ENCODE data around the gene VSNL1. TPM values are rescaled to one million over a fixed set of nuclear protein-coding genes. Genes with fewer than 3 reads are reported as not detected.

Gene VSNL1
- total RNA-seq, 1 experiment from 2014 or later = not detected

- DNase-seq (ENCODE audit: low read depth) = no peak
These were observed 70.0 kb downstream of the VSNL1 start for GRCh38 chr2:17610521-17610920.

DNA sequence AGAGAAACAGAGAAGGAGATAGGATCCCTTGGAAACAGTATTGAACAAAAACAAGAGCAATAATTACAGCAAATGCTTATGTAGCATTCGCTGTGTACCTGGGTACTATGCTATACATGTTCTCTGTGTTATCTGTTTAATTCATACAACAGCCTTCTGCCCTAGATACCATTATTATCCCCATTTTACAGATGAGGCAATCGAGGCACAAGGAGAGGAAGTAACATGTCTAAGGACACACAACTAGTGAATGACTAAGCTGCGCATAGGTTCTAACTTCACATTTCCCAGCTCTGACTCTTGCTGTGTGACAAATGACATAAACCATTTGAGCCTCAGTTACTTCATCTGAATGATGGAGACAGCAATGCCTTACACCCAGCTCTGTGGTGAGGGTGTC lies 70.5 kb downstream of the VSNL1 start:
- DNase-seq (ENCODE audit: low read depth) = no peak

GRCh38 chr2:17614174-17614930 lies 73.9 kb downstream of the VSNL1 start:
- no peak for DNase-seq (ENCODE audit: low read depth)

DNA sequence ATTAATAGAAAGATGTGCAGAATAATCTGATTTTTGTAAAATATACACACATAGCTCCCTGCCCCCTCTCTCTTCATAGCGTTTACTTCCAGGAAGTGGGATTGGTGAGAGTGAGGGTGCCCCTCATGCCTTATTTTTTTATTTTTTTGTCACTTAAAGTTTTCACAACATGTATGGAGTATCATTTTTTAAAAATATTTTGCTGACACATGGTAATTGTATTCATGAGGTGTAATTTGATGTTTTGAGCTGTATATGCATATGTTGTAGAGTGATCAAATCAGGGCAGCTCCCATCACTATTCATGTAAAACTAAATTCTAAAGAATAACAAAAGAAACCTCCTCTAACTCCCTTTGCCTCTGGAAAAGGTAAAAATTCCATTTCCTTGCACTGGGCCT lies 74.7 kb downstream of the VSNL1 start:
- no peak for DNase-seq (ENCODE audit: low read depth)

DNA sequence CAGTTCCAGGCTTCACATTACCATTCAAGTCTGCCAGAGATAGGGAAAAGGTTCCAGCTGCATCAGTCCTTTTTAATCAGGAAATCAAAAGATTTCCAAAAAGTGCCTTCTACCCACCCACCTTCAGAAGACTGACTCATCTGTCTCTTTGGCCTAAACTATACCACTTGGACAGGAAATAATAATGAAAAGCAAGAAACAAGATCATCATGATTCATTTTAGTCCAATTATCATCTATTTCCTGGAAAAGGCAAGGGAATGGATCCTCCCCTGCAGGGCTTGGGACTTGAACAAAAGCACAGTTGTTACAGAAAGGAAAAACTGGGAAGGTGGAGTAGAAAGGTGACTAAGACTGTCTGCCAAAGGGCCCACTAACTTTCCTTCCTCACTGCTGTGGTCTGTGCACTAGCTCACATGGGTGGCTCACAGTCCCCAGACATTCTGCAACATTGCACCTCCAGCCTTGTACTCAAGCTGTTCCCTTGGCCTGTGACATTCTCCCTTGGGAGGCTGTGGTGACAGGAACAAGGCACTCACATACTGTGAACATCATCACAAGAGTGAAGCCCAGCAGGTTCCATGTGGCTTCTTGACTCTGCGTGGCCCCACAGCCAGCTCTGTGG lies 75.3 kb downstream of the VSNL1 start:
- DNase-seq (ENCODE audit: low read depth) = peak; percentile 99

DNA sequence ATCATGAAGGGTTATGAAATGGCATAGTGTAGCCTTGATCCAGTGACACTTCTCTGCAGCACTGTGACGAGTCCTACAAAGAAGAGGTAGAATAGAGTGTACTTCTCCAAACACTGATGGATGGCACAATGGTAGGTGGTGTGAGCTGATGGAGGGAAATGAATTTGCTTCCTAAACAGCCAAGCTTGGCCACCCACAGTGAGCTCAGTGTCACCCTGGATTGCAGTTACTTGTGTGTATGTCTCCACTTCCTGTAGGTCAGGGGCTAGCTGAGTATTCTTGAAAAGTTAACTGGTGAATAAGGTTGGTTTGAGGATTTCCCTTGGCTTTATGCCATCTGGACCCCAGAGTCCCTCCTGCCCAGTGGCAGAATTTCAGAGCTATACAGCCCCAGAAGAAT lies 75.9 kb downstream of the VSNL1 start:
- no peak for DNase-seq (ENCODE audit: low read depth)

DNA sequence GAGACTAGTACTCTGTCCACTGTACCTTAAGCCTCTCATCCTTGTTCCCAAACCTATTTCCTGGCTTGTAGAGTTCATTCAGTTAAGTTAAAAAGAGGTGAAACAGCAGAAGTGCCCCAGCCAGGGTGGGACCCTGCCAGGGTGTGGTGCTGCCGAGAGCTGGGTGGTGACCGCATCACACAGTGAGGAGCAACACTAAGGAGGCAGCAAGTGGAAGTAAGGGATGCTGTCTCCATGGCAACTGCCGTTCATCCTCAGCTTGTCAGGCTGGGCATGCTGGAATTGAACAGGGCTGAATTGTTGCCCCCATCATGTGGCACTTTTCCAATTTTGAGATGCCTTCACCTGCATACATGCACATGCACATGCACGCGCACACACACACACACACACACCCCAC lies 77.0 kb downstream of the VSNL1 start:
- DNase-seq (ENCODE audit: low read depth) = no peak

DNA sequence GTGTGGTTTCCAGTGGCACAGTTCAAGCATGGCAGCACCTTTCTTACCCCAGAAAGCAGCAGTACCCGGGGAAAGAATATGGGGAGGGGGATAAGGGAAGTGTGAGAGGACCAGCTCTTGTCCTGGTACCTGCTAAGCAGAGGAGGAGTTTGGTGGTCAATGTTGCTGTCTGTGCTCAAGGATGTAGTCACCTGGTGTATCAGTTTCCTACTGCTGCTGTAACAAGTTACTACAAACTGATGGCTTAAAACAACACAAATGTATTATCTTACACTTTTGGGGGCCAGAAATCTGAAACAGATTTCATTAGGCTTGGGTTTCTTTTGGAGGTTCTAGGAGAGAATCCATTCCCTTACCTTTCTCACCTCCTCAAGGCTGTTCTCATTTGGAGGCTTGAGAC lies 77.5 kb downstream of the VSNL1 start:
- no peak for DNase-seq (ENCODE audit: low read depth)

DNA sequence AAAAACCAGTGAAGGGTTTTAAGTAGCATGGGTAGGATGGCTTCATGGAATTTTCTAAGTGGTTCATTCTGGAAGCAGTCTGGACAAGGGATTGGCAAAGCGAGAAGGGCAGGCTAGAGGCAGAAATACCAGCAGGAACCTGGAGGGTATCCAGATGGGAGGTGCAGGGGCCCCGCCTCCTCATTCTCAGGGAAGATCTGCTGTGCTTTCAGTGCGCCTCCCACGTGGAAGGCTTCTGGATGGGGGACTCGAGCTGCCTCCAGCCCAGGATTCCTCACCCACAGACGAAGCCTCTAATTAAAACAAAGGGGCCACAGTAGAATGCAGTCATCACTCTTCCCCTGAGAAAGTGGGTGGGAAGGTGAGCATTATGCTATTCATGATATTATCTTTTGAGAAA lies 79.8 kb downstream of the VSNL1 start:
- peak; percentile 37 for DNase-seq (ENCODE audit: low read depth)

GRCh38 chr2:17620841-17621240 lies 80.3 kb downstream of the VSNL1 start:
- DNase-seq (ENCODE audit: low read depth) = peak; percentile 33

DNA sequence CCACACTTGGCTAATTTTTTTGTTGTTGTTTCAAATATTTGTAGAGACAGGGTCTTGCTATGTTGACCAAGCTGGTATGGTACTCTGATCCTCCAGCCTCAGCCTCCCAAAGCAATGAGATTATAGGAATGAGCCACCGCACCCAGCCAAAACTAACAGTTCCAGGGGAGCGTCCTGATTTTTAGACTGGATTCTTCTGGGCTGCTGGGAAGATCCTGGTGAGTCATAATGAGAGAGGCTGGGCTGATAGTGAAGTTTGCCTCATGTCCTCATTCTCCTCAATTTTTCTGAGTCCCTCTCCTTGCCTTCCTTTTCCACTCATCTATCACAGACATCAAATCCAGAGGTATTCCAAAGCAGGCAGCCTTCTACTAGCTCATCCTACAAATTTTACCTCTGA lies 81.3 kb downstream of the VSNL1 start:
- peak; percentile 56 for DNase-seq (ENCODE audit: low read depth)

GRCh38 chr2:17625446-17625845 lies 85.0 kb downstream of the VSNL1 start:
- DNase-seq (ENCODE audit: low read depth) = no peak

GRCh38 chr2:17626986-17627385 lies 86.5 kb downstream of the VSNL1 start:
- DNase-seq (ENCODE audit: low read depth) = no peak

GRCh38 chr2:17627434-17627833 lies 86.9 kb downstream of the VSNL1 start:
- DNase-seq (ENCODE audit: low read depth) = peak; percentile 57

DNA sequence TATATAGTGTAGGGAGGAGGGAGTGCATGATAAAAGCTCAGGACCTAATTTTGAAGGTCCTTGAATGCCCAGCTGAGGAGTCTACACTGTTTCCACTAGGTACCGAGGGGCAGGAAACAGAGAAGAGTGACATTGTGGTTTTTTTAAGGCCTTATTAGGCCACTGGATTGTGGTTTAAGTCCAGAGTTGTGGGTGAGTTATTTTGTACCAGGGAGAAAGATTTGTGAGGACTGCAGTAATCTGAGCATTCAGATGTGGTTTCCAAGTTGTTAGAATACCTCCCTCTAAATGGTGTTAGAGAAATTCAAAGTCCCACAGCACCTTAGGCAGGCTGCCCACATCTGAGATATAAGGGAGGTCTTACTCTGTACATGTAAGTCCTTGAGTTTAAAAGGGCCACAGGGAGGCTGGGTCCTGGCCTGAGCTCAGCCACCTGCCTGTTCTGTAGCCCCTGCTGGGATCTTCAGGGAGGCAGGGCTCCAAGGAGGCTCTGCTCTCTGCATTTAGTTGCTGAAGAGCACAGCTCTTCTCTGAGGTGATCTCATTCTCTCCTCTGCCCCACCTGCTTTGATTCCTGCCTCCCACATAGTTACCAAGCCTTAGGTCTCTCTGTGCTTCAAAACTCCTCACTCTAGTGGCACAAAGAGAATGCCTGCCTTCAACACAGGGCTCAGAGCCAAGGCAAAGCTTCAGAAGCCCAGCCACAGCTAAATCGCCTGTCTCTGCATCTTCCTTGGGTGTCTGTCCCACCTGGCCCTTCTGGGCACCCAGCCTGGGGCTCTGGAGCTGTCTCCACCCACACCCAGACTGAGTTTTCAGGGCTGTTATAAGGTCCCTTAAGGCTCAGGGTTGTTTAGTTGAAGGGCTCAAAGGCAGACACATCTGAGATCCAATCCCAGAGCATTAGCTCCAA lies 88.1 kb downstream of the VSNL1 start:
- DNase-seq (ENCODE audit: low read depth) = peak; percentile 61

DNA sequence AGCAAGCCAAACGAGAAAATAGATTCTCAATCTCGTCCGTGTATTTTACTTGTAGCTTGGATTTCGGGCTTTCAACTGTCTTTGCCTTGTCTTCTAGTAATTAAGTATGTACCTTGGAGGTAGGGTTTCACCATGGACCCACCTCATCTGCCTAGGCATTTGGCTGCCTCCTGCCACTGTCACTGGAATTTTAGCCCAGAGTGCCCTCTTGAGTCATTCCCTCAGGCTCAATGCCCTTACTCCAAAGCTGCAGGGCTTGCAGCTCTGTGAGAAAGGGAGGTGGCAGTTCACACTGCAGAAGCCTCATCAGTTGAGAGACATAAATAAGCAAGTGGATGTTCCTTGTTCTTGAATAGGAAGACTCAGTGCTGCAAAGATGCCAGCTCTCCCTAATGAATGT lies 89.6 kb downstream of the VSNL1 start:
- no peak for DNase-seq (ENCODE audit: low read depth)

DNA sequence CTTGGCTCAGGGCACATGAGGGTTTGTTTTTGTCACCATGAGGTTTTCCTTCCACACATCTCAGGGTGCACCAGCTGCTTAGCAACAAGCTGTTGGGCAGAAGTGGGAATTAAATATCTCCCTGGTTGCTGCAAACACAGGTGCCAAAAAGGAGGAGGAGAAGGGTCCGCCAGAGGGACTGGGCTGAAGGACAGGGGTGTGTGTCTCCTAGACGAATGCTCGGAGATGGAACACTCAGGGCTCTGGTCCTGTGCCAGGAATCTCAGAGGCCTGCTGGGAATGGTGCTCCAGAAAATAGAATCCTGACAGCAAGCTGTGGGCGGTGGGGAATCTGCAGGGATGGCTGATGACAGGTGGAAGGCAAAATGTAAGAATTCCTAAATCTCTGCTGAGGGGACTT lies 94.5 kb downstream of the VSNL1 start:
- no peak for DNase-seq (ENCODE audit: low read depth)

DNA sequence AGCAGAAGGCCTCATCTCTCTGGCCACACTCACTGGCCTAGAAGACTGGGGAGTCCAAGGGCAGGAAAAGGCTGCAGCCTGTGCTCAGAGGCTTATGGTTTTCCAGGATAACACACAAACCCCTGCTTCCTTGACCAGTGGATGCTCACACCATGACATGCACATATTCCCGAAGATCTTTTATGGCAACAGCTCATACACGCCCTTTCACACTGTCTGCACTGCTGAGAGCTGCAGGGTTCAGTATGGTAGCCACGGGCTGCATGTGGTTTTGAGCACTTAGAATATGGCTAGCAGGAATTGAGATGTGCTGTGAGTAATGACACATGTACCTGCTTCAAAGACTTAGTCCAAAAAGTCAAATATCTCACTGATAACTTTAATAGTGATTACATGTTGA lies 95.8 kb downstream of the VSNL1 start:
- DNase-seq (ENCODE audit: low read depth) = no peak

DNA sequence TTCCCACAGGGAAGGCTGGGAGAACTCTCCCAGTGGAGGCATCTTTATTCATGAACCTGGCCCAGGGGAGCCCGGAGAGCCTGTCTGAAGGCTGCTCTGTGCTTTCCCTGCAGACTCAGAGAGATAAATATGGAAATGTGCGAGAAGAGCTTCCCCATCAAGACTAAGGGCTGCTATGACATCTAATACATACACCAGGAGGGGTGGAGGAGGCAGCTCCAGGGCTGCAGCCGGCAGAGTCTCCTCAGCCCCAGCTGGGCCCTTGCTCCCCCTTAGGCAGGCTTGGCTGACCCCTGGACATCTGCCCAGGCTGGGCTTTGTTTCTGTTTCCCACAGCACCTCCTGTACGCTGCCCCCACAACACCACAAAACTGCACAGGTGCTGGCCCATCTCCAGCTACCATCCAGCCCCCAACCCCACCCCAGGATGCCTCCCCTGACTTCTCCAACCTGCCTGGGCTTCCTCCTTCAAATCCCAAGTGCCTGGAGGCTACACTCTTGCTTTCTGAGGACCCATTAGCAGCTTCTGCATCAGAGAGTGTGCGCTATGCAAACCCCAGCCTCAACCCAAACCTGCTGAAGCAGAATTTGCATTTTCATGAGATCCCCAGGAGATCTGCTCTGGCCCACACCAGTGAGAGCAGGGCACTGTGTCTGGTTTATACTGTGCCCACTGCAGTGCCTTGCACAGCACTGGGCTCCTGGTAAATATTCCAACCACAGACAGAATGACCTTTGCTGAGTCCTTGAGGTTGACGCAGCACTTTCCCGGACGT lies 96.8 kb downstream of the VSNL1 start:
- no peak for DNase-seq (ENCODE audit: low read depth)

DNA sequence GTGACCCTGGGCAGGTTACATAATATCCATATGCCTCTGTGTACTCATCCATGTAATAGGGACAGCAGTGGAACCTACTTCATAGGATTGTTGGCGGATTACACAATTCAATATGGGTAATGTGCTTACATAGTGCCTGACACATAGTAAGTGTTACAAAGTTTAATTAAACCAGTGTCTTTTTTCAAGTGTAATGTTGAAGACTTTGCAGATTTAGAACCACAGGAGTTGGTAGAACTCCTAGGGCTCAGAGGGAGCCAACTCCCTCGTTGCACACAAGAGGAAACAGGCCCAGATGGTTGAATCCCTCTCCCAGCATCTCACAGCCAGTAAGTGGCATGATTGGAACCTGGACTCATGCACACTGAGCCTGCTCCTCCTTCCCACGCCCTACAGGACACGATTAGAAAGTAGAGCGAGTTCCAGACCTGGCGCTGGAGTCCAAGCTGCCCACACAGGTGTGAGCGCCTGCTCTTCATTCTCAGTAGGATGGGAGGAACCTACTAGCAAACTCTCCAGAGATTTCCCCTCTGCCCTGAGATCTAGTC lies 97.8 kb downstream of the VSNL1 start:
- DNase-seq (ENCODE audit: low read depth) = no peak

DNA sequence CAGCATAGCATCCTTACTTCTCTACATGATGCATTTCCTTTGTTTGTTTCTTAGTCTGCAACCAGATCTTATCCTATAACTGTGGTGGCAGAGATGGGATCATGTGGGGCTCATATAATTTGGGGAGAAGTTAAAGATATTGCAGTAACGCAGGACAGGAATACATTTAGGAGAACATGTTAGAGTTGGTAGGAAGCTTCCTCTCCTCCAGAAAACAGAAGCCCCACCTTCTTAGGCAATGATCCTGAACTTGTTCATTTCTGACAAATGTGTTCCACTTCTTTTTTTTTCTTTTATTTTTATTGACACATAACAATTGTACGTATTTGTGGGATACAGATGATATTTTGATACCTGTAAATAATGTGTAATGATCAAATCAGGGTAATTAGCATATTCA lies 99.9 kb downstream of the VSNL1 start:
- DNase-seq (ENCODE audit: low read depth) = no peak
